H1 (cell line): ENCODE results near the gene NBEA.

Source experiments
- ATF2 ChIP-seq: IDR thresholded peaks from 2 replicates; pipeline ENCODE4 v1.6.1; 2012; ENCODE audit warnings: low read length, inconsistent platforms
- ATF3 ChIP-seq: IDR thresholded peaks from 2 replicates; pipeline ENCODE4 v1.6.1; 2011; ENCODE audit warnings: low read depth, mild to moderate bottlenecking, low read length; ENCODE audit not compliant: insufficient read depth
- CBX8 ChIP-seq: fragments of 300-800, 300-1000 bp; sonication (generic); IDR thresholded peaks from 2 replicates; pipeline ENCODE4 v1.7.1; 2016; ENCODE audit warnings: low read depth, low read length, borderline replicate concordance
- CTCF ChIP-seq, 3 experiments: IDR thresholded peaks; 1 replicate in 2 of 3; 2 replicates in 1 of 3; pipeline versions ENCODE4 v1.5.1 to v1.6.1; 2011; ENCODE audit warnings: low read length in 3 of 3, mild to moderate bottlenecking in 3 of 3, inconsistent platforms in 2 of 3, low read depth in 1 of 3, moderate library complexity in 1 of 3; ENCODE audit not compliant: insufficient read depth in 1 of 3; ENCODE audit errors: control extremely low read depth in 1 of 3
- EP300 ChIP-seq, 2 experiments: IDR thresholded peaks; 1 replicate in 1 of 2; 2 replicates in 1 of 2; pipeline ENCODE4 v1.6.1; 2011 to 2012; ENCODE audit warnings: low read depth in 2 of 2, low read length in 2 of 2, mild to moderate bottlenecking in 2 of 2, borderline replicate concordance in 1 of 2, inconsistent platforms in 1 of 2, moderate library complexity in 1 of 2
- MAX ChIP-seq: IDR thresholded peaks from 2 replicates; pipeline ENCODE4 v1.6.1; 2012; ENCODE audit warnings: inconsistent platforms
- POLR2A ChIP-seq, 2 experiments: IDR thresholded peaks; 1 replicate in 1 of 2; 2 replicates in 1 of 2; pipeline ENCODE4 v1.6.1; 2011; ENCODE audit warnings: low read depth in 2 of 2, low read length in 2 of 2, mild to moderate bottlenecking in 2 of 2; ENCODE audit errors: control extremely low read depth in 1 of 2
- RFX5 ChIP-seq: IDR thresholded peaks from 2 replicates; pipeline ENCODE4 v1.6.1; 2011; ENCODE audit warnings: low read depth, low read length, improper control_type of control experiment, borderline replicate concordance
- SUZ12 ChIP-seq: fragments of 200-600 bp; sonication (generic); IDR thresholded peaks from 2 replicates; pipeline ENCODE4 v1.6.1; 2012; ENCODE audit warnings: mild to moderate bottlenecking, inconsistent platforms, low read length, moderate library complexity, mixed read lengths
- YY1 ChIP-seq: IDR thresholded peaks from 2 replicates; pipeline ENCODE4 v1.6.1; 2011; ENCODE audit warnings: low read depth, mild to moderate bottlenecking, low read length

GRCh38 chr13:35600137-35600536 is 658.1 kb downstream of the NBEA start:
- no peak for TF ChIP-seq ATF3
- TF ChIP-seq CTCF (IDR thresholded peaks at IDR 0.05; ENCODE audit: control extremely low read depth in 1 of 3, insufficient read depth in 1 of 3, low read depth in 1 of 3, low read length in 3 of 3) = no peak
- TF ChIP-seq ATF2 = no peak
- no peak for TF ChIP-seq MAX
- TF ChIP-seq RFX5 = no peak
- TF ChIP-seq CBX8 = no peak
- no peak for TF ChIP-seq SUZ12
- TF ChIP-seq POLR2A (IDR thresholded peaks at IDR 0.05; ENCODE audit: control extremely low read depth in 1 of 2, low read depth in 2 of 2, low read length in 2 of 2) = no peak
- TF ChIP-seq YY1 = no peak
- no peak for TF ChIP-seq EP300 (IDR thresholded peaks at IDR 0.05; ENCODE audit: borderline replicate concordance in 1 of 2, low read depth in 2 of 2, low read length in 2 of 2)
